Right lobe of liver (tissue), 6 donors: ENCODE results near the gene MEF2C. TPM values are rescaled to one million over a fixed set of nuclear protein-coding genes. Genes with fewer than 3 reads are reported as not detected.

ENCODE experiments used
- ATAC-seq, 4 donors: fragments of 200-7000 bp; cut with Tn5 transposase; one replicate each; pipeline ENCODE4 v1.9.1; 2020; ENCODE audit warnings: mild to moderate bottlenecking in 4 of 4, moderate library complexity in 4 of 4
- DNase-seq, 3 donors: peaks; one replicate each; pipeline ENCODE4 v3.0.0-alpha.2; 2020
- H3K27ac ChIP-seq, 3 donors: fragments of 200-600 bp; one replicate each; pipeline ENCODE4 v1.8.0; 2022
- H3K27me3 ChIP-seq, 2 donors: fragments of 200-600 bp; one replicate each; pipeline ENCODE4 v1.8.0; 2022
- H3K36me3 ChIP-seq, 4 donors: fragments of 200-600 bp; sonication (generic) in 1 of 4; one replicate each; pipeline versions ENCODE4 v1.5.1 to v1.8.0; 2017 to 2022; ENCODE audit warnings: control low read depth in 1 of 4
- H3K4me1 ChIP-seq, 4 donors: fragments of 200-600 bp; sonication (generic) in 1 of 4; one replicate each; pipeline versions ENCODE4 v1.5.1 to v1.8.0; 2017 to 2022; ENCODE audit warnings: control low read depth in 1 of 4
- H3K4me3 ChIP-seq, 3 donors: fragments of 200-600 bp; one replicate each; pipeline ENCODE4 v1.8.0; 2022
- H3K9me3 ChIP-seq, 4 donors: fragments of 200-600 bp; sonication (generic) in 1 of 4; one replicate each; pipeline versions ENCODE4 v1.5.1 to v1.8.0; 2017 to 2022; ENCODE audit warnings: control low read depth in 1 of 4
- CTCF ChIP-seq, 4 donors: fragments of 200-600 bp in 3 of 4; fragments of 450-650 bp in 1 of 4; IDR thresholded peaks; one replicate each; pipeline versions ENCODE4 v1.5.1 to v1.8.0; 2016 to 2022; ENCODE audit warnings: antibody characterized with exemption in 4 of 4, mild to moderate bottlenecking in 2 of 4
- POLR2A ChIP-seq: fragments of 450-650 bp; IDR thresholded peaks from one replicate; pipeline ENCODE4 v1.6.1; 2017; ENCODE audit warnings: antibody characterized with exemption, mild to moderate bottlenecking
- WGBS: methylation state at CpG from one replicate; pipeline ENCODE4 v1.1.6; 2018; ENCODE audit warnings: low coverage, low lambda C conversion rate; ENCODE audit not compliant: insufficient coverage; ENCODE audit errors: missing lambda C conversion rate; 5-methylcytosine and 5-hydroxymethylcytosine counted together
- intact Hi-C, 2 donors: fragments of 100-400 bp; cut with DNase I; formaldehyde crosslinking; loops; one replicate each; pipeline versions ENCODE4 v1.11.2 to v1.14.1; 2022
- total RNA-seq, 6 experiments: library from RNA; depleted of rRNA in 2 of 6; stranded (reverse); fragments of >200 nt in 2 of 6; fragmentation: NEBNext Ultra II Directional in 3 of 6; extraction: Animal tissue kit (Norgen Biotek cat#: 25700) in 3 of 6; gene quantifications; one replicate each; pipeline versions ENCODE4 v1.1.0 to v1.2.4, GENCODE V29; 2016 to 2023
- donor health status: DM: no; HTN: yes; CAD: no.
- donor health status: DM: no; HTN: no; CAD: no.
- donor health status: DM: no; HTN: no; CAD: no.
- donor health status: DM: no; HTN: yes; CAD: no.
- donor health status: DM: no; HTN: yes; CAD: no.

Gene MEF2C
- total RNA-seq, 6 experiments from 2014 or later = 4.4 to 19.4 (median 6.4) TPM

DNA sequence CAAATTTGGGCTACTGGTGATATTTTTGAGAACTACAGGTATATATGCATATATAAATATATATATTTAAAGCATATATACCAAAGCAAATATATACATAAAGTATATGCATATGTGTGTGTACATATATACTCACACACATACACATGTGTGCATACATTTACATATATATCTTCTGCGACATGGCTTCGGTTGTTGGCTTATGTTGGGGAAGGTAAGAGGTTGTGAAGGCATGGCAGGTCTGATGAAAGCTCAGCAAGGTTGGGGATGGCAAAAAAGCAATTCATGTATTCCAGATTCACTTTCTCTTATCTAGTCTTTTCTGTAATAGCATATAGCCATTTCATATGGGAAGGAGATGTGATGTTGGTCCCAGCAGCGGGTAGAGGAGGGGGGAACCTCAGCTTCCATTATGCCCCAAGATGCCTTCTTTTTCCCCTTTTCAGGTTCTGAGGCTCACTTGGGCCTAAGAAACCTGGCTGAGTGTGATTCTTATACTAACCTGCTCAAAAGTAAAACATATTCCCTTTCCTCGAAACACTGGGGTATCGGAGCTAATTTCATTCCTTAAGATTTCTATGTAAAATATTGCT, 201.7 kb downstream of the MEF2C start:
- intact Hi-C loops = loop anchor here in 1 of 2 donors (10.0 kb wide), 1 partner anchor 907 kb away; no protein-coding TSS in a partner anchor
- Histone ChIP-seq H3K36me3 (no peaks in the 10 kb centered on the region), H3K27me3 (peaks cover 22 to 57% of the 10 kb centered on the region in 2 donors), H3K9me3 (no peaks in the 10 kb centered on the region), H3K27ac (no peak overlapping the region), H3K4me3 (no peak overlapping the region), H3K4me1 (peaks cover 0 to 7% (median 0%) of the 10 kb centered on the region in 4 donors)
- 47% methylated on average over 5 of the region's 5 CpGs for WGBS
- ATAC-seq = no peak
- TF ChIP-seq CTCF (IDR thresholded peaks at IDR 0.05) (no peak), POLR2A (no peak)
- no peak for DNase-seq

DNA sequence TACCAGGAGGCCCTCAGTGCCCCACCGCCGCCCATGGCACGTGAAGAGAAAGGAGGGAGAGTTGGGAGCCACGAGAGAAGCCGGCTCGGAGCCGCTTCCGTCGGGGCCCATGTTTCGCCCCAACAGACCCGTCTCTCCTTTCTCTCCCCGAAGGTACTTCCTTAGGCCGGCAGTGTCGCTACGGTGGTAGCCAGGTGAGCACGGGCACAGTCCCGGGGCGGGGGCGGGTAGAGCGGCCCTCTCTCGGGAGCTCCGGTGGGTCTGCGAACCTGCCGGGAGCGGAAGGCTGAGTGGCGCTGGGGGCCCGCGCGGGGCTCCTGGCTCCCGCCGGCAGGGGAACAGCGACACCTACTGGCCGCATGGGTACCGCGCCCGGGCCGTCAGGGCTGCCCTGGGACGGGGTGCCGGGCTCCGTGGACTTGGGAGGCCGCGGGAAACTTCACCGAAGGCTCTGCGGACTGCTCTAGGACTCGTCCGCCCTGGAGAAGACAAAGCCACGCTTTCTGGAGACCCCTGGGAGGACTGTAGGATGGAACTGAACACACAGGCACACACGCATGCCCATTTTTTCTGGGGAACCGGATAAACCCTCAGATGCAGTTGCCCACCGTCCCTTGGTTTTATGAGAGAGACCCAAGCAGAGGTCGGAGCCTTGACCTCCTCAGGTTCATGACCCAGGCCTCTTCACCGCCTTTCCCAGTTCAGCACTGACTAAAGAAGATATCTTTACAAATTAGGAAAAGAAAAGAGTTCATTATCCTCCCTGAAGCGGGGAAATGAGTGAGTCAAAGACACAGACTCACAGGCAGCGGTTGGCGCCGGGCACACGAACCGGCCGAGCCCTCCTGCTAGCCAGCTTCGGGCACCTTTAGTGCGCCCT, 202.5 kb downstream of the MEF2C start:
- 3% methylated on average over 44 of the region's 61 CpGs for WGBS

DNA sequence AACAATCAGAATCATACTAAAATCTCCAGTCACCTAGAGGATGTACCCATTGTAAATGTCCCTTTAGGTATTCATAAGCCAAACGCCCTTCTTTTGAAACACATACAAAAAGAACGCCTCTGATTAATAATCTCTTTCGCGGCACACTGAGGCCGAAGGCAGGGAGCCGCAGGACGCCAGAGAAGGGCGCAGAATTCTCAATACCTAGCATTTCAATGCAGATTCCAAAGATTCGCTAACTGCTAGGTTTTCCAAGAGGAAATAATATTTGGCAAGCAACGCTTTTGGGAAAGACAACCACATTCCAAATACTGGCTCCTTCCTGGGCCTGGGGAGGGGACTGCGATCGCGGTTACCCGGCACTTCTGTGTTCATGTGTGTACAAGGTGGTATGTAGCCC, 203.3 kb downstream of the MEF2C start:
- Histone ChIP-seq H3K4me1 (peaks cover 0 to 22% (median 3%) of the 10 kb centered on the region in 4 donors), H3K27ac (no peak overlapping the region), H3K4me3 (no peak overlapping the region), H3K27me3 (peaks cover 22 to 53% of the 10 kb centered on the region in 2 donors), H3K36me3 (no peaks in the 10 kb centered on the region), H3K9me3 (no peaks in the 10 kb centered on the region)
- WGBS = 9% methylated on average over 14 of the region's 14 CpGs
- intact Hi-C loops = loop anchor here in 1 of 2 donors (10.0 kb wide), 2 partner anchors 535 to 905 kb away; no protein-coding TSS in a partner anchor
- no peak for ATAC-seq
- TF ChIP-seq CTCF (IDR thresholded peaks at IDR 0.05) = no peak
- DNase-seq = no peak

More for the DNA sequence above, 202.5 kb downstream of the MEF2C start:
- DNase-seq (peak; percentile 78 to 82 (median 82)), ATAC-seq (peak; percentile 98 to 99 (median 98))
- Histone ChIP-seq H3K4me3 (peak overlapping the region; percentile 28 to 42 (median 36)), H3K4me1 (peaks cover 0 to 13% (median 0%) of the 10 kb centered on the region in 4 donors), H3K27ac (no peak overlapping the region), H3K9me3 (no peaks in the 10 kb centered on the region), H3K36me3 (no peaks in the 10 kb centered on the region), H3K27me3 (peaks cover 22 to 50% of the 10 kb centered on the region in 2 donors)
- intact Hi-C loops = loop anchor here in 1 of 2 donors (10.0 kb wide), 1 partner anchor 906 kb away; no protein-coding TSS in a partner anchor
- peak; percentile 92 to 100 (median 97) for TF ChIP-seq CTCF (IDR thresholded peaks at IDR 0.05)
- no peak for TF ChIP-seq POLR2A

DNA sequence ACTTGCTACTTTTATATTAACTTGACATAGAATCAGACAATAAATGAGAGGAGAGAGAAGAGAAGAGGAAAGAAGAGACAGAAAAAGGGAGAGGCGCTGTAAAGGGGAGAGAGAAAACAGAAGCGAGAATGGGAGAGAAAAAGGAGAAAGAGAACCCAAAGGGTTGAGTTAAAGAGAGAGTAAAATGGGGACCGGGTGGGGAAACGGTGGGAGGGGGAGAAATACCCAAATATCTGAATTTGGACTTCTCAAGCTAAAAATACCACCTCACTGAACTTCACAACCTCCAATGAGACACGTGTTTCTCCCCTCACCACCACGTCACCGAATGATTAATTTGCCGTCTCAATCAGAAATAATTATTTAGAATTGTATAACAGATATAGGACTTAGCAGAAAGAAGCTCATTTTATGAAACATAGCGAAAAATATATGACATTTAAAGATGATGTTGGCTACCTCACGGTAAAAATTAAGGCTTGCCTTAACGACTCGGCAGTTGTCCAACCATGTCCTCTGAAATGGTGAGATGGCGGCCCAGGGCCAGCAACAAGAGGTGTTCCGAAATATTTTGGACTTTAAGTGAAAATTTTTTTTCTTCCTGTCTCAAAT, 204.1 kb downstream of the MEF2C start:
- Histone ChIP-seq H3K27ac (no peak overlapping the region), H3K27me3 (peaks cover 15 to 58% of the 10 kb centered on the region in 2 donors), H3K4me1 (peaks cover 0 to 28% (median 6%) of the 10 kb centered on the region in 4 donors), H3K36me3 (no peaks in the 10 kb centered on the region), H3K4me3 (no peak overlapping the region), H3K9me3 (no peaks in the 10 kb centered on the region)
- ATAC-seq (no peak), DNase-seq (no peak)
- WGBS = 14% methylated on average over 14 of the region's 14 CpGs
- intact Hi-C loops = loop anchor here in 1 of 2 donors (10.0 kb wide), 1 partner anchor 534 kb away; no protein-coding TSS in a partner anchor
- TF ChIP-seq POLR2A (no peak), CTCF (IDR thresholded peaks at IDR 0.05) (no peak)
